ENCODE measurements around the gene BAG3. TPM values are rescaled to one million over a fixed set of nuclear protein-coding genes. Genes with fewer than 3 reads are reported as not detected.
"Not testable (repeated sequence)": the region's sequence is repeated elsewhere in the genome, so short reads cannot be mapped to it uniquely, and the experiment has no call there.

Gene BAG3
- total RNA-seq, 1 experiment from 2014 or later, result 131 TPM

DNA sequence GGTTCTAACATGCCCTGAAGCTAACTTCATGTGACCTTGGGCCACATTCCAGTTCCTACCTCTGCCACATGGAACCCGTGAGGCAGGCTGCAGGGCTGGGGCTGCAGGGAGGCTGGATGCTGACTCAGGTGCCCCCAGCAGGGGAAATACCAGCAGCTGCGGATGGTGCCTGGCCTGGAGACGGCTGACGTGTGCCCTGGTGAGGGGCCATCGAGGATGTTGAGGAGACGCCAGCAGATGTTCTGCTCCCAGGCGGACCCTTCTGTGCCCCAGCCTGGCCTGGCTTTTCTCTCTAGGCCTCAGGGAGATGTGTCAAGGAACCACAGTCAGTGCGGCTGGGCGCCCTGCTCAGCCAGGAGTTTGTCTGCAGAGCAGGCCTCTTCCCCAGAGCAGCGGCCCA is 8.8 kb downstream of the BAG3 start:
- DNase-seq (ENCODE audit: low read depth, low spot score) (no peak), ATAC-seq (no peak)
- Histone ChIP-seq H3K27ac (ENCODE audit: low read length) (peak overlapping the region; percentile 99), H3K4me3 (ENCODE audit: low read depth in 2 of 2, low read length in 2 of 2) (no peak overlapping the region), H3K4me1 (ENCODE audit: control insufficient read depth, insufficient read depth, low read length) (peaks cover 97% of the 10 kb centered on the region), H3K9me3 (ENCODE audit: control insufficient read depth, insufficient read depth, low read depth, low read length) (no peaks in the 10 kb centered on the region), H3K27me3 (ENCODE audit: control insufficient read depth, insufficient read depth, low read length) (no peaks in the 10 kb centered on the region), H3K36me3 (ENCODE audit: control insufficient read depth, insufficient read depth, low read length) (no peaks in the 10 kb centered on the region)
- ChIA-PET CTCF (no interaction called here), POLR2A (interaction anchor here (0.7 kb wide), 1 partner anchor 199 kb away, joined by 4 read pairs; no protein-coding TSS in a partner anchor)
- TF ChIP-seq SIN3A (IDR thresholded peaks at IDR 0.05; ENCODE audit: borderline replicate concordance, insufficient read depth, low read depth, low read length) (no peak), CTCF (IDR thresholded peaks at IDR 0.05) (no peak), TCF7L2 (IDR thresholded peaks at IDR 0.05; ENCODE audit: low read depth, low read length) (no peak), POLR2AphosphoS5 (IDR thresholded peaks at IDR 0.05; ENCODE audit: low read depth, low read length) (no peak)
- TF ChIP-seq, protein P1, sequence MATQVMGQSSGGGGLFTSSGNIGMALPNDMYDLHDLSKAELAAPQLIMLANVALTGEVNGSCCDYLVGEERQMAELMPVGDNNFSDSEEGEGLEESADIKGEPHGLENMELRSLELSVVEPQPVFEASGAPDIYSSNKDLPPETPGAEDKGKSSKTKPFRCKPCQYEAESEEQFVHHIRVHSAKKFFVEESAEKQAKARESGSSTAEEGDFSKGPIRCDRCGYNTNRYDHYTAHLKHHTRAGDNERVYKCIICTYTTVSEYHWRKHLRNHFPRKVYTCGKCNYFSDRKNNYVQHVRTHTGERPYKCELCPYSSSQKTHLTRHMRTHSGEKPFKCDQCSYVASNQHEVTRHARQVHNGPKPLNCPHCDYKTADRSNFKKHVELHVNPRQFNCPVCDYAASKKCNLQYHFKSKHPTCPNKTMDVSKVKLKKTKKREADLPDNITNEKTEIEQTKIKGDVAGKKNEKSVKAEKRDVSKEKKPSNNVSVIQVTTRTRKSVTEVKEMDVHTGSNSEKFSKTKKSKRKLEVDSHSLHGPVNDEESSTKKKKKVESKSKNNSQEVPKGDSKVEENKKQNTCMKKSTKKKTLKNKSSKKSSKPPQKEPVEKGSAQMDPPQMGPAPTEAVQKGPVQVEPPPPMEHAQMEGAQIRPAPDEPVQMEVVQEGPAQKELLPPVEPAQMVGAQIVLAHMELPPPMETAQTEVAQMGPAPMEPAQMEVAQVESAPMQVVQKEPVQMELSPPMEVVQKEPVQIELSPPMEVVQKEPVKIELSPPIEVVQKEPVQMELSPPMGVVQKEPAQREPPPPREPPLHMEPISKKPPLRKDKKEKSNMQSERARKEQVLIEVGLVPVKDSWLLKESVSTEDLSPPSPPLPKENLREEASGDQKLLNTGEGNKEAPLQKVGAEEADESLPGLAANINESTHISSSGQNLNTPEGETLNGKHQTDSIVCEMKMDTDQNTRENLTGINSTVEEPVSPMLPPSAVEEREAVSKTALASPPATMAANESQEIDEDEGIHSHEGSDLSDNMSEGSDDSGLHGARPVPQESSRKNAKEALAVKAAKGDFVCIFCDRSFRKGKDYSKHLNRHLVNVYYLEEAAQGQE (IDR thresholded peaks at IDR 0.05; ENCODE audit: insufficient read depth in 1 of 2, low read depth in 2 of 2, low read length in 1 of 2), result no peak
- no TSS peak for BruUV-seq (replicated peaks)
- in situ Hi-C loops (cut with HindIII; ENCODE audit: low pct_unique_long_range_greater_than_20kb, low sequenced_read_pairs) (no loop called here), intact Hi-C loops (cut with micrococcal nuclease; ENCODE audit: unreplicated experiment) (no loop called here)

DNA sequence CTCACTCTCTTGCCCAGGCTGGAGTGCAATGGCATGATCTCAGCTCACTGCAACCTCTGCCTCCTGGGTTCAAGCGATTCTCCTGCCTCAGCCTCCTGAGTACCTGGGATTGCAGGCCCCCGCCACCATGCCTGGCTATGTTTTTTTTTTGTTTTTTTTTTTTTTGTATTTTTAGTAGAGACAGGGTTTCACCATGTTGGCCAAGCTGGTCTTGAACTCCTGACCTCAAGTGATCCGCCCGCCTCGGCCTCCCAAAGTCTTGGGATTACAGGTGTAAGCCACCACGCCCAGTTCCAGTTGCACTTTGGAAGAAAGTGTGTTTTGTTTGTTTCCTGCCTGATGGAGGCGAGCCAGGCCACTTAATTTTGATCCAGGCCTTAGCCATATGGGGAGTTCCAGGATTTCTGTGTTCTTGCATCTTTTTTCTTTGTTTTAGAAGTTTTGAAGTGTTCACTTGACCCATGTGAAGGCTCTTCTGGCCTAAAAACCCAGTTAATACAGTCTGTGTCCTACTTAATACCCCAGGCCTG is 11.0 kb downstream of the BAG3 start:
- H3K4me3 ChIP-seq (ENCODE audit: low read depth in 2 of 2, low read length in 2 of 2); BruUV-seq (replicated peaks); DNase-seq (ENCODE audit: low read depth, low spot score); H3K36me3 ChIP-seq (ENCODE audit: control insufficient read depth, insufficient read depth, low read length); H3K27me3 ChIP-seq (ENCODE audit: control insufficient read depth, insufficient read depth, low read length); intact Hi-C loops (cut with micrococcal nuclease; ENCODE audit: unreplicated experiment); ATAC-seq; in situ Hi-C loops (cut with HindIII; ENCODE audit: low pct_unique_long_range_greater_than_20kb, low sequenced_read_pairs); POLR2A ChIA-PET; H3K9me3 ChIP-seq (ENCODE audit: control insufficient read depth, insufficient read depth, low read depth, low read length): not testable (repeated sequence)
- CTCF ChIA-PET, result interaction anchor here (0.7 kb wide), 1 partner anchor 21 kb away, joined by 7 read pairs; no protein-coding TSS in a partner anchor
- peak overlapping the region; percentile 99 for H3K27ac ChIP-seq (ENCODE audit: low read length)
- H3K4me1 ChIP-seq (ENCODE audit: control insufficient read depth, insufficient read depth, low read length), result peaks cover 94% of the 10 kb centered on the region

DNA sequence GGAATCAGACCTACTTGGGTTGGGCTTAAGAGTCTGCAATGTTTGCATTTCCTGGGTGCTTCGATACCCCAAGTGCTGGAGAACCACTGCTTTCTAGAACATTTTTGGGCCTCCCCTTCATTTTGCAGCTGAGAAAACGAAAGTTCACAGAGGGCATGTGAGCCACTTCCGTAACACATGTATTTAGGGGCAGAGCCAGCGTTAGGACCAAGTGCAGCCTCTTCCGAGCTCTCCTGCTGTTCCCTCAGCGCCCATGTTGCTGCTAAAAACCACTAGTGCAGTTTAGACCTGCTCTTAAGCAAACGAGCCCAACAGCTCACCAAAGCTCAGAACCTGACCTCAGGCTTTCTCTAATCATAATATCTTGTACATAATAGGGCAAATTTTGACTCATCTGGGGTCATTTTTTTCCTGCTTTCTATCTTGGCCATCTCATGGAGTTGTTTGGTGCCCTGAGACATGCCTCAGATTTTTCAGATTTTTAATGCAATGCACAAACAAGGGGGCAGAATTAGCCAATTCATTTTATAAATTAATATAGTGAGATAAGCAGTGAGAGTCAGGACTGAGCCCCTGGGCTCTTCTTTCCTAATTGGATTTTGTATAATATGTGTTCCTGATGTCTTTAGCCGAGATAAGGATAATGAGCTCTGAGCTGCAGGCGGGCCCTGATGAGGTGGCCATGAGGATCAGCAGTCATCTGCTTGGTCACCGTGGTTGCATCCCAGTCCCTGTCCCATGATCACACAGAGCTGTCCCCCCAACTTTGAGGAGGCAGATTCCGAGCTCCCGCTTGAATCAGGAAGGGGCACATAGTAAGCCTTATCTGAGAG is 12.9 kb downstream of the BAG3 start:
- intact Hi-C loops (cut with micrococcal nuclease; ENCODE audit: unreplicated experiment) (no loop called here), in situ Hi-C loops (cut with HindIII; ENCODE audit: low pct_unique_long_range_greater_than_20kb, low sequenced_read_pairs) (no loop called here)
- ATAC-seq (peak; percentile 50), DNase-seq (ENCODE audit: low read depth, low spot score) (no peak)
- BruUV-seq (replicated peaks), result no TSS peak
- ChIA-PET CTCF (interaction anchor here (1.5 kb wide), 1 partner anchor 23 kb away, joined by 3 read pairs; no protein-coding TSS in a partner anchor), POLR2A (interaction anchor here (1.0 kb wide), 1 partner anchor 67 kb away, joined by 3 read pairs; no protein-coding TSS in a partner anchor)
- H3K9me3 ChIP-seq (ENCODE audit: control insufficient read depth, insufficient read depth, low read depth, low read length), result no peaks in the 10 kb centered on the region
- peaks cover 94% of the 10 kb centered on the region for H3K4me1 ChIP-seq (ENCODE audit: control insufficient read depth, insufficient read depth, low read length)
- no peaks in the 10 kb centered on the region for H3K36me3 ChIP-seq (ENCODE audit: control insufficient read depth, insufficient read depth, low read length)
- H3K27ac ChIP-seq (ENCODE audit: low read length), result peak overlapping the region; percentile 99
- peak overlapping the region; percentile 14 to 46 for H3K4me3 ChIP-seq (ENCODE audit: low read depth in 2 of 2, low read length in 2 of 2)
- H3K27me3 ChIP-seq (ENCODE audit: control insufficient read depth, insufficient read depth, low read length), result no peaks in the 10 kb centered on the region
- TF ChIP-seq TCF7L2 (IDR thresholded peaks at IDR 0.05; ENCODE audit: low read depth, low read length) (no peak), CTCF (IDR thresholded peaks at IDR 0.05) (no peak), POLR2AphosphoS5 (IDR thresholded peaks at IDR 0.05; ENCODE audit: low read depth, low read length) (no peak), SIN3A (IDR thresholded peaks at IDR 0.05; ENCODE audit: borderline replicate concordance, insufficient read depth, low read depth, low read length) (no peak)
- TF ChIP-seq, protein P1 (IDR thresholded peaks at IDR 0.05; ENCODE audit: insufficient read depth in 1 of 2, low read depth in 2 of 2, low read length in 1 of 2), result no peak

Data from Panc1 (cell line).